PFSK-1 (cell line): ENCODE results near the gene KAZN.

Experiments
- FOXP2 ChIP-seq: optimal IDR thresholded peaks from 2 replicates; pipeline ENCODE3; 2011; ENCODE audit warnings: borderline replicate concordance, control low read depth, inconsistent platforms; ENCODE audit not compliant: insufficient read depth; ENCODE audit errors: extremely low read length, extremely low read depth
- POLR2AphosphoS5 ChIP-seq: IDR thresholded peaks from 2 replicates; pipeline ENCODE4 v1.6.1; 2012; ENCODE audit warnings: low read depth, mild to moderate bottlenecking, control low read depth, low read length, moderate library complexity
- TAF1 ChIP-seq: IDR thresholded peaks from 2 replicates; pipeline ENCODE4 v1.6.1; 2012; ENCODE audit warnings: low read length, control low read depth, borderline replicate concordance; ENCODE audit not compliant: insufficient read depth
- TF ChIP-seq, protein P1 (sequence below), 2 experiments: IDR thresholded peaks; 2 replicates each; pipeline versions ENCODE4 v1.6.1 to v1.8.0; 2011 to 2012; ENCODE audit warnings: low read depth in 2 of 2, low read length in 2 of 2, control low read depth in 1 of 2, inconsistent platforms in 1 of 2, mild to moderate bottlenecking in 1 of 2, moderate library complexity in 1 of 2; ENCODE audit not compliant: insufficient read depth in 1 of 2

DNA sequence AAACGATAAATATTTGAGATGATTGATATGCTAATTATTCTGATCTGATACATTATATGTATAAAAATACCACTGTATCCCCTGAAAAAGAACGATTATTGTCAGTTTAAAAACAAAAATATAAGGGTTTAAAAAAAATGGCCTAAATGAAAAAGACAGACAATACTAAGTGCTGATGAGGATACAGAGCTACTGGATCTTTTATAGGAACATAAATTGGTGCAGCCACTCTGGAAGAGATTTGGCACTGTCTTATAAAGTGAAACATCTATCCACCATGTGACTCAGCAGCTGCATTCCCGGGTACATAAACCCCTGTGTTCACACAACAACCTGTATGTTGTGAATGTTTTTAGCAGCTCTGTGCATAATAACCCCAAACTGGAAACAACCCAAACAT, 44.2 kb downstream of the KAZN start:
- TF ChIP-seq TAF1 (no peak), POLR2AphosphoS5 (no peak), FOXP2 (no peak)
- TF ChIP-seq, protein P1, sequence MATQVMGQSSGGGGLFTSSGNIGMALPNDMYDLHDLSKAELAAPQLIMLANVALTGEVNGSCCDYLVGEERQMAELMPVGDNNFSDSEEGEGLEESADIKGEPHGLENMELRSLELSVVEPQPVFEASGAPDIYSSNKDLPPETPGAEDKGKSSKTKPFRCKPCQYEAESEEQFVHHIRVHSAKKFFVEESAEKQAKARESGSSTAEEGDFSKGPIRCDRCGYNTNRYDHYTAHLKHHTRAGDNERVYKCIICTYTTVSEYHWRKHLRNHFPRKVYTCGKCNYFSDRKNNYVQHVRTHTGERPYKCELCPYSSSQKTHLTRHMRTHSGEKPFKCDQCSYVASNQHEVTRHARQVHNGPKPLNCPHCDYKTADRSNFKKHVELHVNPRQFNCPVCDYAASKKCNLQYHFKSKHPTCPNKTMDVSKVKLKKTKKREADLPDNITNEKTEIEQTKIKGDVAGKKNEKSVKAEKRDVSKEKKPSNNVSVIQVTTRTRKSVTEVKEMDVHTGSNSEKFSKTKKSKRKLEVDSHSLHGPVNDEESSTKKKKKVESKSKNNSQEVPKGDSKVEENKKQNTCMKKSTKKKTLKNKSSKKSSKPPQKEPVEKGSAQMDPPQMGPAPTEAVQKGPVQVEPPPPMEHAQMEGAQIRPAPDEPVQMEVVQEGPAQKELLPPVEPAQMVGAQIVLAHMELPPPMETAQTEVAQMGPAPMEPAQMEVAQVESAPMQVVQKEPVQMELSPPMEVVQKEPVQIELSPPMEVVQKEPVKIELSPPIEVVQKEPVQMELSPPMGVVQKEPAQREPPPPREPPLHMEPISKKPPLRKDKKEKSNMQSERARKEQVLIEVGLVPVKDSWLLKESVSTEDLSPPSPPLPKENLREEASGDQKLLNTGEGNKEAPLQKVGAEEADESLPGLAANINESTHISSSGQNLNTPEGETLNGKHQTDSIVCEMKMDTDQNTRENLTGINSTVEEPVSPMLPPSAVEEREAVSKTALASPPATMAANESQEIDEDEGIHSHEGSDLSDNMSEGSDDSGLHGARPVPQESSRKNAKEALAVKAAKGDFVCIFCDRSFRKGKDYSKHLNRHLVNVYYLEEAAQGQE (IDR thresholded peaks at IDR 0.05; ENCODE audit: insufficient read depth in 1 of 2, low read depth in 2 of 2, low read length in 2 of 2): no peak
